ENCODE measurements around the gene RNF151. TPM values are rescaled to one million over a fixed set of nuclear protein-coding genes. Genes with fewer than 3 reads are reported as not detected.

RNF151 gene
- total and polyA plus RNA-seq, 2 of the 13 experiments (the other 11 are each of a cell fraction or from before 2014, with no cell fraction given), result not detected

GRCh38 chr16:1938316-1938715 lies 28.3 kb upstream of the RNF151 start (continued):
- peak; percentile 72; the same call in 1 of the 2 replicates for TF ChIP-seq CEBPB (IDR thresholded peaks at IDR 0.05; ENCODE audit: borderline replicate concordance, low read depth, low read length)

DNA sequence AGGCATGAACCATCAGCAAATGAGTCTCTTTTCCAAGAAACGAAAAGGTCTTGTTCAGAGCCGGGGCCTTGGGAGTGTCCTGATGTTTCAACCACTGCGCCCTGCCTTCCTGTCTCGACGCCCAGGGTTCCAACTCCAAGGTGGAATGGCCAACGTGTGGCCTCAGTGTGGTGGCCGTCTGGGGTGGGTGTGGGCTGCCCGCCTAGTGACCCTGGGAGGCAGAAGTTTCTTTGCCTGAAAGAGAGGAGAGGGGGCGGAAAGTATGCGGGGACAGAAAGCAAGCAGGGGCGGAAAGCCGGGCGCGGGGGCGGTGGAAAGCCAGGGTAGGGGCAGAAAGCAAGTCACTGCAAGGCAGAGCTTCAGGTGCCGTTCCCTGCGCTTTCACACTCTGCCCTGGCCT lies 27.7 kb upstream of the RNF151 start:
- ATAC-seq (no peak), FAIRE-seq (no peak), DNase-seq (ENCODE audit: low spot score) (no peak)
- BruUV-seq (replicated peaks), result no TSS peak
- in situ Hi-C loops (cut with HindIII; ENCODE audit: extremely low pct_ligation_motif_present, low pct_unique_long_range_greater_than_20kb) (no loop called here), intact Hi-C loops (cut with micrococcal nuclease; ENCODE audit: unreplicated experiment) (no loop called here)
- no peak overlapping the region for H3K4me2 ChIP-seq (ENCODE audit: low read depth, low read length)
- peaks cover 26% of the 10 kb centered on the region for H3K79me2 ChIP-seq (ENCODE audit: insufficient read depth, low read length)
- no peak overlapping the region for H3K4me3 ChIP-seq (replicated peaks in 1 of 3; ENCODE audit: insufficient read depth in 1 of 3, low read depth in 2 of 3, low read length in 3 of 3)
- H2AFZ ChIP-seq (ENCODE audit: low read length), result no peak overlapping the region
- peaks cover 76% of the 10 kb centered on the region for H3K4me1 ChIP-seq (ENCODE audit: insufficient read depth, low read length)
- no peaks in the 10 kb centered on the region for H3K27me3 ChIP-seq (ENCODE audit: control insufficient read depth in 1 of 2, insufficient read depth in 2 of 2, low read length in 2 of 2)
- no peak overlapping the region for H3K9ac ChIP-seq (ENCODE audit: insufficient read depth, low read depth, low read length)
- CTCF ChIA-PET (ENCODE audit: low intra/inter-chr PET ratio, low total read pairs), result no interaction called here
- POLR2A ChIA-PET, result interaction anchor here (3.1 to 5.8 kb wide), 2 partner anchors 13 to 26 kb away, joined by 26 to 131 read pairs; partner anchors contain the start of genes RNF151 and RPS2
- WGBS (ENCODE audit: low lambda C conversion rate), result 94% methylated on average over 17 of the region's 17 CpGs
- TF ChIP-seq, protein P1, sequence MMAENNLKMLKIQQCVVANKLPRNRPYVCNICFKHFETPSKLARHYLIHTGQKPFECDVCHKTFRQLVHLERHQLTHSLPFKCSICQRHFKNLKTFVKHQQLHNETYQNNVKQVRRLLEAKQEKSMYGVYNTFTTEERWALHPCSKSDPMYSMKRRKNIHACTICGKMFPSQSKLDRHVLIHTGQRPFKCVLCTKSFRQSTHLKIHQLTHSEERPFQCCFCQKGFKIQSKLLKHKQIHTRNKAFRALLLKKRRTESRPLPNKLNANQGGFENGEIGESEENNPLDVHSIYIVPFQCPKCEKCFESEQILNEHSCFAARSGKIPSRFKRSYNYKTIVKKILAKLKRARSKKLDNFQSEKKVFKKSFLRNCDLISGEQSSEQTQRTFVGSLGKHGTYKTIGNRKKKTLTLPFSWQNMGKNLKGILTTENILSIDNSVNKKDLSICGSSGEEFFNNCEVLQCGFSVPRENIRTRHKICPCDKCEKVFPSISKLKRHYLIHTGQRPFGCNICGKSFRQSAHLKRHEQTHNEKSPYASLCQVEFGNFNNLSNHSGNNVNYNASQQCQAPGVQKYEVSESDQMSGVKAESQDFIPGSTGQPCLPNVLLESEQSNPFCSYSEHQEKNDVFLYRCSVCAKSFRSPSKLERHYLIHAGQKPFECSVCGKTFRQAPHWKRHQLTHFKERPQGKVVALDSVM (CRISPR knock-in tag; IDR thresholded peaks at IDR 0.05), result no peak
- TF ChIP-seq HNF4A (CRISPR knock-in tag; IDR thresholded peaks at IDR 0.05) (no peak), TAF1 (CRISPR knock-in tag; IDR thresholded peaks at IDR 0.05) (no peak), YEATS2 (CRISPR knock-in tag; IDR thresholded peaks at IDR 0.05; ENCODE audit: borderline replicate concordance) (no peak), RBFOX2 (IDR thresholded peaks at IDR 0.05; ENCODE audit: low read depth, low read length) (0 out of 2 replicates have a peak, but pooled peaks have one; percentile 21), ZBTB38 (CRISPR knock-in tag; IDR thresholded peaks at IDR 0.05) (0 out of 2 replicates have a peak, but pooled peaks have one; percentile 12), DMAP1 (CRISPR knock-in tag; IDR thresholded peaks at IDR 0.05) (no peak), AGO2 (optimal IDR thresholded peaks at IDR 0.05; ENCODE audit: low read depth, low read length) (peak; percentile 27), ARNTL (CRISPR knock-in tag; IDR thresholded peaks at IDR 0.05) (no peak), SALL1 (CRISPR knock-in tag; IDR thresholded peaks at IDR 0.05) (no peak)
- TF ChIP-seq, protein P2, sequence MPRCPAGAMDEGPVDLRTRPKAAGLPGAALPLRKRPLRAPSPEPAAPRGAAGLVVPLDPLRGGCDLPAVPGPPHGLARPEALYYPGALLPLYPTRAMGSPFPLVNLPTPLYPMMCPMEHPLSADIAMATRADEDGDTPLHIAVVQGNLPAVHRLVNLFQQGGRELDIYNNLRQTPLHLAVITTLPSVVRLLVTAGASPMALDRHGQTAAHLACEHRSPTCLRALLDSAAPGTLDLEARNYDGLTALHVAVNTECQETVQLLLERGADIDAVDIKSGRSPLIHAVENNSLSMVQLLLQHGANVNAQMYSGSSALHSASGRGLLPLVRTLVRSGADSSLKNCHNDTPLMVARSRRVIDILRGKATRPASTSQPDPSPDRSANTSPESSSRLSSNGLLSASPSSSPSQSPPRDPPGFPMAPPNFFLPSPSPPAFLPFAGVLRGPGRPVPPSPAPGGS (CRISPR knock-in tag; IDR thresholded peaks at IDR 0.05), result no peak
- no peaks in the 10 kb centered on the region; the same call in 1 of the 2 replicates for H4K20me1 ChIP-seq (ENCODE audit: insufficient read depth, low read length)
- H3K27ac ChIP-seq (ENCODE audit: extremely low read length, insufficient read depth, low read length), result peak overlapping the region; percentile 96
- H3K9me3 ChIP-seq (ENCODE audit: low read length), result no peaks in the 10 kb centered on the region
- H3K36me3 ChIP-seq (replicated peaks in 1 of 2; ENCODE audit: control insufficient read depth in 1 of 2, insufficient read depth in 2 of 2, low read length in 2 of 2), result peaks cover 7 to 24% of the 10 kb centered on the region in 2 experiments; a peak in 3 of 5 replicates

Data from HepG2 (cell line).